NCI-H128 (cell line): ENCODE measurements around the gene TKT.
"Not testable (repeated sequence)": the region's sequence is repeated elsewhere in the genome, so short reads cannot be mapped to it uniquely, and the experiment has no call there.

Experiments used
- DNase-seq: peaks from one replicate; lab custom pipeline; 2025; ENCODE audit not compliant: unreplicated experiment; lab: John Stamatoyannopoulos, UW

The TKT gene

GRCh38 chr3:53255775-53256703, at the start of gene TKT:
TSS of gene TKT (minus strand) at chr3:53256022. CDS start at chr3:53255942, 80 bp downstream.
- no peak for DNase-seq

- no peak for DNase-seq
Observed at GRCh38 chr3:53303957-53304356, 48.1 kb upstream of the TKT start.

- DNase-seq = no peak
Observed at GRCh38 chr3:53303549-53303948, 47.7 kb upstream of the TKT start.

- DNase-seq = no peak
Observed at GRCh38 chr3:53300826-53301225, 45.0 kb upstream of the TKT start.

- not testable (repeated sequence) for DNase-seq
Observed at GRCh38 chr3:53299611-53300023, 43.8 kb upstream of the TKT start.

- DNase-seq = no peak
Observed at GRCh38 chr3:53295410-53295809, 39.6 kb upstream of the TKT start.

- no peak for DNase-seq
Observed at GRCh38 chr3:53293867-53294266, 38.0 kb upstream of the TKT start.

- DNase-seq = no peak
Observed at GRCh38 chr3:53288214-53288613, 32.4 kb upstream of the TKT start.

- no peak for DNase-seq
Observed at GRCh38 chr3:53287131-53287629, 31.4 kb upstream of the TKT start.

- no peak for DNase-seq
Observed at GRCh38 chr3:53286727-53287126, 30.9 kb upstream of the TKT start.

GRCh38 chr3:53282581-53282980, 26.8 kb upstream of the TKT start:
- no peak for DNase-seq

- DNase-seq = no peak
Observed at GRCh38 chr3:53278667-53279066, 22.8 kb upstream of the TKT start.

GRCh38 chr3:53274938-53275605, 19.2 kb upstream of the TKT start:
- no peak for DNase-seq

- no peak for DNase-seq
Observed at GRCh38 chr3:53273146-53273670, 17.4 kb upstream of the TKT start.

GRCh38 chr3:53269888-53270880, 14.4 kb upstream of the TKT start:
- no peak for DNase-seq

GRCh38 chr3:53269193-53269592, 13.4 kb upstream of the TKT start:
- not testable (repeated sequence) for DNase-seq

- no peak for DNase-seq
Observed at GRCh38 chr3:53267766-53268165, 11.9 kb upstream of the TKT start.

- no peak for DNase-seq
Observed at GRCh38 chr3:53264718-53265117, 8.9 kb upstream of the TKT start.

- no peak for DNase-seq
Observed at GRCh38 chr3:53263907-53264306, 8.1 kb upstream of the TKT start.

GRCh38 chr3:53261712-53262111, 5.9 kb upstream of the TKT start:
- DNase-seq = no peak
